WTC11 (cell line): ENCODE results near the gene DLGAP3.

Experiments used
- ATF3 ChIP-seq: sonication (generic); formaldehyde crosslinking; conservative IDR thresholded peaks from 2 replicates; pipeline ENCODE4 v1.8.1; 2022; ENCODE audit warnings: mild to moderate bottlenecking, missing genetic modification reagents
- FOXK1 ChIP-seq: sonication (generic); formaldehyde crosslinking; IDR thresholded peaks from 2 replicates; pipeline ENCODE4 v1.8.0; 2022; ENCODE audit warnings: mild to moderate bottlenecking, moderate library complexity, missing genetic modification reagents
- IRF2 ChIP-seq: sonication (generic); formaldehyde crosslinking; IDR thresholded peaks from 2 replicates; pipeline ENCODE4 v1.8.0; 2022; ENCODE audit warnings: low read depth, missing genetic modification reagents, borderline replicate concordance
- NR3C1 ChIP-seq: sonication (generic); formaldehyde crosslinking; conservative IDR thresholded peaks from 2 replicates; pipeline ENCODE4 v1.8.1; 2023; ENCODE audit warnings: low read depth, mild to moderate bottlenecking, missing genetic modification reagents
- TF ChIP-seq, protein P1 (sequence below): fragments of 250-450 bp; sonication (Bioruptor Pico); IDR thresholded peaks from 2 replicates; pipeline ENCODE4 v1.9.0; 2021; ENCODE audit warnings: moderate library complexity, mild to moderate bottlenecking, inconsistent platforms, borderline replicate concordance
- TF ChIP-seq, protein P2 (sequence below): fragments of 200-600 bp; IDR thresholded peaks from 2 replicates; pipeline ENCODE4 v1.8.0; 2022; ENCODE audit warnings: antibody characterized with exemption
- TF ChIP-seq, protein P3 (sequence below): sonication (generic); formaldehyde crosslinking; IDR thresholded peaks from 2 replicates; pipeline ENCODE4 v1.8.1; 2022; ENCODE audit warnings: low read depth, missing genetic modification reagents, borderline replicate concordance

GRCh38 chr1:34822202-34822601 is 107.2 kb downstream of the DLGAP3 start:
- TF ChIP-seq, protein P1, sequence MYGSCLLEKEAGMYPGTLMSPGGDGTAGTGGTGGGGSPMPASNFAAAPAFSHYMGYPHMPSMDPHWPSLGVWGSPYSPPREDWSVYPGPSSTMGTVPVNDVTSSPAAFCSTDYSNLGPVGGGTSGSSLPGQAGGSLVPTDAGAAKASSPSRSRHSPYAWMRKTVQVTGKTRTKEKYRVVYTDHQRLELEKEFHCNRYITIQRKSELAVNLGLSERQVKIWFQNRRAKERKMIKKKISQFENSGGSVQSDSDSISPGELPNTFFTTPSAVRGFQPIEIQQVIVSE (CRISPR knock-in tag) = no peak
- TF ChIP-seq, protein P2, sequence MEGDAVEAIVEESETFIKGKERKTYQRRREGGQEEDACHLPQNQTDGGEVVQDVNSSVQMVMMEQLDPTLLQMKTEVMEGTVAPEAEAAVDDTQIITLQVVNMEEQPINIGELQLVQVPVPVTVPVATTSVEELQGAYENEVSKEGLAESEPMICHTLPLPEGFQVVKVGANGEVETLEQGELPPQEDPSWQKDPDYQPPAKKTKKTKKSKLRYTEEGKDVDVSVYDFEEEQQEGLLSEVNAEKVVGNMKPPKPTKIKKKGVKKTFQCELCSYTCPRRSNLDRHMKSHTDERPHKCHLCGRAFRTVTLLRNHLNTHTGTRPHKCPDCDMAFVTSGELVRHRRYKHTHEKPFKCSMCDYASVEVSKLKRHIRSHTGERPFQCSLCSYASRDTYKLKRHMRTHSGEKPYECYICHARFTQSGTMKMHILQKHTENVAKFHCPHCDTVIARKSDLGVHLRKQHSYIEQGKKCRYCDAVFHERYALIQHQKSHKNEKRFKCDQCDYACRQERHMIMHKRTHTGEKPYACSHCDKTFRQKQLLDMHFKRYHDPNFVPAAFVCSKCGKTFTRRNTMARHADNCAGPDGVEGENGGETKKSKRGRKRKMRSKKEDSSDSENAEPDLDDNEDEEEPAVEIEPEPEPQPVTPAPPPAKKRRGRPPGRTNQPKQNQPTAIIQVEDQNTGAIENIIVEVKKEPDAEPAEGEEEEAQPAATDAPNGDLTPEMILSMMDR = no peak
- TF ChIP-seq, protein P3, sequence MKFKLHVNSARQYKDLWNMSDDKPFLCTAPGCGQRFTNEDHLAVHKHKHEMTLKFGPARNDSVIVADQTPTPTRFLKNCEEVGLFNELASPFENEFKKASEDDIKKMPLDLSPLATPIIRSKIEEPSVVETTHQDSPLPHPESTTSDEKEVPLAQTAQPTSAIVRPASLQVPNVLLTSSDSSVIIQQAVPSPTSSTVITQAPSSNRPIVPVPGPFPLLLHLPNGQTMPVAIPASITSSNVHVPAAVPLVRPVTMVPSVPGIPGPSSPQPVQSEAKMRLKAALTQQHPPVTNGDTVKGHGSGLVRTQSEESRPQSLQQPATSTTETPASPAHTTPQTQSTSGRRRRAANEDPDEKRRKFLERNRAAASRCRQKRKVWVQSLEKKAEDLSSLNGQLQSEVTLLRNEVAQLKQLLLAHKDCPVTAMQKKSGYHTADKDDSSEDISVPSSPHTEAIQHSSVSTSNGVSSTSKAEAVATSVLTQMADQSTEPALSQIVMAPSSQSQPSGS (CRISPR knock-in tag) = no peak
- TF ChIP-seq ATF3 (no peak), FOXK1 (no peak), IRF2 (CRISPR knock-in tag) (no peak), NR3C1 (CRISPR knock-in tag) (no peak)
